GM21619 (cell line): ENCODE data around the gene MCTP2.

Source experiments
- ATAC-seq: cut with Tn5 transposase; IDR thresholded peaks from one replicate; pipeline ENCODE4 v1.9.1; 2021; ENCODE audit not compliant: unreplicated experiment

Gene MCTP2

GRCh38 chr15:94259863-94260262 is 28.5 kb downstream of the MCTP2 start:
- peak; percentile 25 for ATAC-seq

- ATAC-seq, result no peak
Measured at GRCh38 chr15:94262201-94262600, 30.8 kb downstream of the MCTP2 start.

GRCh38 chr15:94263341-94264273 is 32.2 kb downstream of the MCTP2 start:
- peak; percentile 71 for ATAC-seq

- ATAC-seq, result no peak
Measured at GRCh38 chr15:94265009-94265408, 33.6 kb downstream of the MCTP2 start.

- no peak for ATAC-seq
Measured at GRCh38 chr15:94265982-94266381, 34.6 kb downstream of the MCTP2 start.

GRCh38 chr15:94266789-94267188 is 35.4 kb downstream of the MCTP2 start:
- ATAC-seq, result no peak

- no peak for ATAC-seq
Measured at GRCh38 chr15:94269954-94270353, 38.6 kb downstream of the MCTP2 start.

GRCh38 chr15:94270570-94270969 is 39.2 kb downstream of the MCTP2 start:
- ATAC-seq, result no peak

- ATAC-seq, result peak; percentile 82
Measured at GRCh38 chr15:94272251-94272898, 41.0 kb downstream of the MCTP2 start.

- no peak for ATAC-seq
Measured at GRCh38 chr15:94273826-94274225, 42.5 kb downstream of the MCTP2 start.

GRCh38 chr15:94274745-94275144 is 43.4 kb downstream of the MCTP2 start:
- ATAC-seq, result no peak

GRCh38 chr15:94277485-94277884 is 46.1 kb downstream of the MCTP2 start:
- no peak for ATAC-seq

GRCh38 chr15:94279736-94280135 is 48.4 kb downstream of the MCTP2 start:
- no peak for ATAC-seq

GRCh38 chr15:94280301-94280700 is 48.9 kb downstream of the MCTP2 start:
- ATAC-seq, result no peak

- ATAC-seq, result no peak
Measured at GRCh38 chr15:94282269-94283250, 51.2 kb downstream of the MCTP2 start.

GRCh38 chr15:94286583-94286982 is 55.2 kb downstream of the MCTP2 start:
- no peak for ATAC-seq

- peak; percentile 99 for ATAC-seq
Measured at GRCh38 chr15:94287794-94288246, 56.5 kb downstream of the MCTP2 start.

- ATAC-seq, result no peak
Measured at GRCh38 chr15:94290730-94291129, 59.4 kb downstream of the MCTP2 start.

GRCh38 chr15:94293411-94294402 is 62.3 kb downstream of the MCTP2 start:
- no peak for ATAC-seq

- ATAC-seq, result no peak
Measured at GRCh38 chr15:94294556-94294955, 63.2 kb downstream of the MCTP2 start.
